Measurements from ENCODE around the gene GUCY1A2.

The GUCY1A2 gene

DNA sequence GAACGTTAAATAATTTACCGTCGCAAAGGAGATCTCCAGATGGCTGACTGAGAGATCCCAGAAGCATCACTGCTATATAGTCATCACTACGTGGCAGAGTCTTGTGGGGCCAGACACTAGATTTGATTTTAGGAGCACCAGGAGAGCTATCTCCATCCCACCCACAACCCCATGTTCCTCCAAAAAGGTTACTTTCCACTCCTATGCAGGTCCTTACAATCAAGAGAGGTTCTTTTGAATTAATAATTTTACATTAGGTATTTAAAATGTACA, 19.4 kb downstream of the GUCY1A2 start:
- no peak for DNase-seq (ENCODE audit: low spot score)

GRCh38 chr11:106998116-106998915, 20.0 kb downstream of the GUCY1A2 start:
- no peak for DNase-seq (ENCODE audit: low spot score)

DNA sequence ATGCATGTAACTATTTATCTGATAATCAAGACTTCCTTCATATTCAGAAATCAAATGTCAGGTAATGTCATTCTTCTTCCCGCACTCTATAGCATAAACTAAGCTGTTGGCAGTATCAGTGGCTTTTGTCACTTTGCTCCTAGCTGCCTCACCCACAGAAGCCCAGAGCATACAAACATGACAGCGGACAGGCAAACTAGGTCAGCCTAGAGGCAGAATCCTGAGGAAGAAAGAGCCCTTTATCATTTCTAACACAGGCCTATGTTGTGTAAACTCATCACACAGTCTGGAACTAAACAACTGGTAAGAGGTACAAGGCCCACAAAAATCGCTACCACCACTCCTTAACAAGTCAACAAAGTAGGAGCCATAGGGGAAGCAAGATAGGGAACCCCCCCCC, 21.0 kb downstream of the GUCY1A2 start:
- no peak for DNase-seq (ENCODE audit: low spot score)

DNA sequence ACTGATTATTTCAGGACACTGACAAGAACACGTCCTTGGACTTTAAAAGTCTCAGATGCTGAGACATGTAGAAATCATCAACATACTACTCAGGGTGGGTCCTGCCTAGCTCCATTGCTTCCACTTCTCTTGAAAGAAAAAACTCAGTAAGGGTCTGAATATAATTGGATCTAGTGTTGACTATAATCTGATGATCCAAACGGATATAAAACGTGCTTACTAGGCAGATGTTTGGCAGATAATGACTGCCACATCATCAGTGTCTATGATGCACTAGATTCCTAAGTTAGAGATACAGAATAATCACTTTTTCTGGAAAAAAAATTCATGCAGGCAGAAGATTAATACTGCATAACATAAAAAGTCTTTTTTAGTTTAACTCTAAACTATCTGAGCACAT, 21.6 kb downstream of the GUCY1A2 start:
- DNase-seq (ENCODE audit: low spot score): no peak

DNA sequence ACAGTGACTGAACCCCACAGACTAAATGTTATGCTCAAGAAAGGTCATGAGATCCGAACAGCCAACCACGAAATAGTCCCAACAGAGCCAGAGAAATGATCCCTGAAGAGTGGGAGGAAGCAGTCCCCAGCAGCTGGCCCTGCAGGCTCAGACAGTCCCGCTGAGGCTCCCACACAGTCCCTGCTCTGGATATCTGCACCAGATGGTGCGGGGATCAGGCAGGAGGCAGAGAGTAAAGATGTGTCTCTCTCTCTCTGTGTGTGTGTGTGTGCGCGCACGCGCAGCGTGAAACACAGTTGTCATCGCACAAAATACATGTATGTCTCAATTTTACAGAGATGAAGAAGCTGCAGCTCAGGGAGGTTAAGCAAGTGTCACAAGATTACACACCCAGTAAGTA, 27.9 kb downstream of the GUCY1A2 start:
- DNase-seq (ENCODE audit: low spot score): no peak

- DNase-seq (ENCODE audit: low spot score): no peak
Measured at GRCh38 chr11:106989078-106989455, 29.2 kb downstream of the GUCY1A2 start.

- no peak for DNase-seq (ENCODE audit: low spot score)
Measured at GRCh38 chr11:106988151-106989077, 29.9 kb downstream of the GUCY1A2 start.

- no peak for DNase-seq (ENCODE audit: low spot score)
Measured at GRCh38 chr11:106986673-106987072, 31.6 kb downstream of the GUCY1A2 start.

GRCh38 chr11:106986261-106986660, 32.0 kb downstream of the GUCY1A2 start:
- DNase-seq (ENCODE audit: low spot score): no peak

DNA sequence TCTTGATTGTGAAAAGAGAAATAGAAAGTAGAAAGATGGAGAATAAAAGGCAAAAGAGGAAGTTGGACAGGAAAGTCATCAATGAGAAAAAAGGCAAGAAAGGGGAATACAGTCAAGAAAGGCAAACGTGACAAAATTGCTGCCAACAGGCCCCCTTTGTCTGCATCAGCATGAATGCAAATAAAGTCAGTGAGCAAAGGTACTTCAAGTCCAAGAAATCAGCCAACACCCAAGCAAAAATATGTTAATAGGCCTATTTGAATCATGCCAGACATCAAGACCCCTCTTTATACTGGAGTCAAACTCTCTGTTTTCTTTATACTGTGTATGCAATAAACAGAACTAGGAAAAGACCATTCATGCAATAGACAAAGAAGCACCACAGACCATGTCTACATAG, 34.3 kb downstream of the GUCY1A2 start:
- no peak for DNase-seq (ENCODE audit: low spot score)

- DNase-seq (ENCODE audit: low spot score): no peak
Measured at GRCh38 chr11:106983261-106983660, 35.0 kb downstream of the GUCY1A2 start.

GRCh38 chr11:106974831-106975230, 43.4 kb downstream of the GUCY1A2 start:
- no peak for DNase-seq (ENCODE audit: low spot score)

DNA sequence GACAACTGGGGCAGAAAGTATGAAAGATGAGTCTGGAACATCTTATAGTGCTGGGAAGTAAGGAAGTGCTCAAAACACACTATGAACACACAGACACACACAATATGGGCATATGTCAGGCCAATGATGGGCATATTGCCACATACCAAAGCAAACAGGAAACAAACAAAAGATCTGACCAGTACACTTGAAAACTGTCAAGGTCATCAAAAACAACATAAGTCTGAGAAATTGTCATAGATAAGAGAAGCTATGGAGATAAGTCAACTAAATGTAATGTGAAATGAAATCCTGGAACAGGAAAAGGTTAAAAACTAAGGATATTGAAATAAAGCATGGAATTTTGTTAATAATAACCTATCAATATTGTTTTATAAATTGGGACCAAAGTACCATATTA, 46.4 kb downstream of the GUCY1A2 start:
- no peak for DNase-seq (ENCODE audit: low spot score)

DNA sequence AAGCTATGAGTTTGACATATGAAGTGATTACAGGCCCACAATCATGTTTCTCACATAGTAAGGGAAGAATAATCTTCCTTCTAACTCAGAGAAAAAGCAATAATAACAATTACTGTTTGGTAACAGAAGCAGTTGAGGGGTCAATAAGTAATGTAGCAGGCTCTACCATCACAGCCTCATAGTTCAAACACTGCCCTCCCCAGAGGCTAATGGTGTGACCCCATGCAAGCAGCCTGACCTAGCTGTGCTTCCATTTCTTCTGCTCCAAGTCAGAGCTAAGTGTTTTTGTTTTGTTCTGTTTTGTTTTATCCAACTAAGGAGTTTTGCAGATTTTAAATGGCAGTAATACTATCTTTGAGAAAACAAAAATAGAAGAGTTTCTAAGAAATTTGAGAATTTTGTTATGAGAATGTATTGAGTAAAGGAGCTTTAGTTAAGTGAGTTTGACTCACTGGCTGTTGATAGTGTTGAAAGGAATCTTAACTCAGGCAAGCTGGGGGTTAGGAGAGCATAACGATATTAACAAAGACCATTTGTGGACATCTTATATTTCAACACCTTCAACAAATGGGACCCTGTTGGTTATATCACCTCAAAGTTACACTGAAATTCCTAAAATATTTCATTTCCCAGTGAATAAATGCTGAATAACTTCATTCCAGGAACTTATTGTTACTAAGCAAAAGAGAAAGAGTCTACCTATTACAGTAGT, 48.5 kb downstream of the GUCY1A2 start:
- no peak for DNase-seq (ENCODE audit: low spot score)

DNA sequence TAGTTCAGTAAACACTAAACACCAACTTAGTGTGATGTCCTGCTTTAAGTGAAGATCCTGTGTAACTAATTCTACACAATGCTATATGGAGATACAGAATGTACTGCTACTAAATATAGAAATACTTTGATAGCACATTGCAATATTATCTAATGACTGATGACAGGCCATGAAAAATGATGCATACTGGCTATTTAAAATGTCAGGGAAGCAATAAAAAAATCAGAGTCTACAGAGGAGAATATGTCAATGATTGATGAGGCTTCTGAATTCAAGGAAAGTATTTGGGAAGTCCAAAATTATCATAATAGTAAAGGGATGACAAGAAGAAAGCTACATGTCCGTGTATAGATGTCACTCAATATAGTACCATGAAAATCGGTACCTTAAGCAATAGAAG, 55.3 kb downstream of the GUCY1A2 start:
- DNase-seq (ENCODE audit: low spot score): no peak

DNA sequence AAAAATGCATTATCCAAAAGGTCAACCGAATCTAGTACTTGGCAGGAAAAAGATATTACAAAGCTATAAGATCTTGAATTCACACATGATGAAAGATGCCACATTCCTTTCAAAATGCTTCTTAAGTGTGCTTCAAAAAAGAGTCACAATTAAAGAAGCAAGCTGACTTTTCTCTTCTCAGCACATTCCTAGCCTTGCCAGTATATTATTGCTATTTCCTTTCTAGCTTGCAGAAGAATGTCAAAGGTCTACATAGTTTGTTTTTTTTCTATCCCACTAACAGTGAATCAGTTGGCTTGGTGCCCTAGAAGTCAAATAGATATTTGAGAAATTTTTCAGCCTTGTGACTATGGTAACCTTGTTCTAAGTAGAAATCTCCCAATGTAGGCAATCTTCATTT, 56.8 kb downstream of the GUCY1A2 start:
- no peak for DNase-seq (ENCODE audit: low spot score)

DNA sequence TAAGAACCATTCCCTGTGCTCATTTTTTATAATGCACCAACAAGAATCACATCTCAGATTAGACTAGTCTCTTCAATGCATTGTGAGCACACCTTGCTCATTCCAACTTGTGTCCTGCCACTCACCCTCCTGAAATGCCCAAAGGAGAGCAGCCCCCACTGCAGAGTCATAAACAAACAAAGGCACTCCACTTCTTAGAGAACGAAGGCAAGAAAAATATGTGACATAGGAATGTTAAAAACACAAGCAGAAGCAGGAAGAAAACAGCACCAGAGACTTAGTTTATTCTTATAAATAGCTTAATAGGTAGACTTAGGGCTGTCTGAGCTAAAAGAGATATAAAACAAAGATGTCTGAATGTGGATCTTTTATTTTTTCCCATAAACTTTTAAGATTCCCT, 57.2 kb downstream of the GUCY1A2 start:
- DNase-seq (ENCODE audit: low spot score): no peak

- no peak for DNase-seq (ENCODE audit: low spot score)
Measured at GRCh38 chr11:106959800-106960199, 58.5 kb downstream of the GUCY1A2 start.

DNA sequence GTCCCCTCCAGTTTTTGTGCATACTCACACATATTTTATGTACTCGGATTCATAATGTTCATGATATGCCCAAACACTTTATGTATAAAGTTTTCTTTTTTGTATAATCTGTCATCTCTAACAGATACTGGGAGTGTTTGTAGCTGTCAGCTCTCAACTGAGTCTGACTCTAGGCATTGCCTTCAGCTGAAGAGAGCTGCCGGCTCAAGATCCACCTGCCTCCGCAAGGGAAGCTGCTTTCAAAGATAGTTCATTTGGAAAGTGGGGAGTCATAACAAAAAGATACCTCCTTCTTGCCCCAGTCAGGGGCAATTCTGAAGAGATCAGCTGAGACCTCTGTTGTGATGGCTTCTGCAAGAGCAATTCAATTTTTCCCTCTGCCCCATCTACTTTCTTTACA, 58.9 kb downstream of the GUCY1A2 start:
- no peak for DNase-seq (ENCODE audit: low spot score)

- DNase-seq (ENCODE audit: low spot score): no peak
Measured at GRCh38 chr11:106958517-106959248, 59.6 kb downstream of the GUCY1A2 start.

GRCh38 chr11:106957030-106957482, 61.2 kb downstream of the GUCY1A2 start:
- no peak for DNase-seq (ENCODE audit: low spot score)

- no peak for DNase-seq (ENCODE audit: low spot score)
Measured at GRCh38 chr11:106950067-106950491, 68.2 kb downstream of the GUCY1A2 start.
